Measurements from ENCODE around the gene HRH2.

GRCh38 chr5:175748650-175749049, 90.8 kb downstream of the HRH2 start:
- TF ChIP-seq CTCF (IDR thresholded peaks at IDR 0.05), result no peak
- no peak for TF ChIP-seq POLR2AphosphoS5 (IDR thresholded peaks at IDR 0.05)
- no peak for TF ChIP-seq POLR2A (IDR thresholded peaks at IDR 0.05)
